ENCODE results near the gene CHCHD6.

GRCh38 chr3:126921085-126921824, 217.2 kb downstream of the CHCHD6 start:
- TF ChIP-seq POLR2AphosphoS5 (IDR thresholded peaks at IDR 0.05) (peak; percentile 47), CTCF (IDR thresholded peaks at IDR 0.05; ENCODE audit: poor library complexity, severe bottlenecking) (no peak), EZH2 (IDR thresholded peaks at IDR 0.05; ENCODE audit: borderline replicate concordance, insufficient read depth, low read length, poor library complexity, severe bottlenecking) (no peak)

All from neural cell (in vitro differentiated cells).